ENCODE results near the gene RMRP.
A peak's percentile ranks its signal among the peaks of the same experiment; 100 is the strongest.

RMRP gene

DNA sequence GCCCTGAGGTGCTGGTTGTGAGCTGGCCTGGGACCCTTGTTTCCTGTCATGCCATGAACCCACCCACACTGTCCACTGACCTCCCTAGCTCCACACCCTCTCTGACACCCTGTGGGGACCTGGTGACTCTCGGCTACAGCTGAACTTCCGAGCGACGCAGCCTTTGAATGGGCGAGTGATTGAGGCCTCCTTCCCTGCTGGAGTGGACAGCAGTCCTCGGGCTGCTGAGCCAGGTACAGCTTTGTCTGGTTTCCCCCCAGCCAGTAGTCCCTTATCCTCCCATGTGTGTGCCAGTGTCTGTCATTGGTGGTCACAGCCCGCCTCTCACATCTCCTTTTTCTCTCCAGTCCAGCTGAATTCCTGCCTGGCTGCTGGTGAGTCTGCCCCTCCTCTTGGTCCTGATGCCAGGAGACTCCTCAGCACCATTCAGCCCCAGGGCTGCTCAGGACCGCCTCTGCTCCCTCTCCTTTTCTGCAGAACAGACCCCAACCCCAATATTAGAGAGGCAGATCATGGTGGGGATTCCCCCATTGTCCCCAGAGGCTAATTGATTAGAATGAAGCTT lies 22.0 kb upstream of the RMRP start:
- Histone ChIP-seq H3K79me2 (ENCODE audit: control insufficient read depth, insufficient read depth, low read length, unreplicated experiment) (peaks cover 3% of the 10 kb centered on the region), H3K36me3 (ENCODE audit: insufficient read depth, low read length) (peaks cover 14% of the 10 kb centered on the region; the same call in 1 of the 2 replicates), H3K4me3 (ENCODE audit: low read depth, low read length) (no peak overlapping the region), H3K27ac (ENCODE audit: low read depth, low read length) (no peak overlapping the region), H3K4me1 (ENCODE audit: control insufficient read depth, insufficient read depth, low read length, unreplicated experiment) (peaks cover 33% of the 10 kb centered on the region), H2AFZ (ENCODE audit: low read length, unreplicated experiment) (no peak overlapping the region), H3K27me3 (ENCODE audit: insufficient read depth, low read length) (no peaks in the 10 kb centered on the region)

DNA sequence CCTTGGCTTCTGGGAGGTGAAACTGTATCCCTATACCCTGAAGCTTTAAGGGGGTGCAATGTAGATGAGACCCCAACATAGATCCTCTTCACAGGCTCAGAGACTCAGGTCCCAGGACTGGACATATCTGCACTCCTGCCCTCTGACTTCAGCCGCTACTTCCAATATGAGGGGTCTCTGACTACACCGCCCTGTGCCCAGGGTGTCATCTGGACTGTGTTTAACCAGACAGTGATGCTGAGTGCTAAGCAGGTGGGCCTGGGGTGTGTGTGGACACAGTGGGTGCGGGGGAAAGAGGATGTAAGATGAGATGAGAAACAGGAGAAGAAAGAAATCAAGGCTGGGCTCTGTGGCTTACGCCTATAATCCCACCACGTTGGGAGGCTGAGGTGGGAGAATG lies 21.3 kb upstream of the RMRP start:
- H3K36me3 ChIP-seq (ENCODE audit: insufficient read depth, low read length), result peaks cover 6% of the 10 kb centered on the region; the same call in 1 of the 2 replicates

DNA sequence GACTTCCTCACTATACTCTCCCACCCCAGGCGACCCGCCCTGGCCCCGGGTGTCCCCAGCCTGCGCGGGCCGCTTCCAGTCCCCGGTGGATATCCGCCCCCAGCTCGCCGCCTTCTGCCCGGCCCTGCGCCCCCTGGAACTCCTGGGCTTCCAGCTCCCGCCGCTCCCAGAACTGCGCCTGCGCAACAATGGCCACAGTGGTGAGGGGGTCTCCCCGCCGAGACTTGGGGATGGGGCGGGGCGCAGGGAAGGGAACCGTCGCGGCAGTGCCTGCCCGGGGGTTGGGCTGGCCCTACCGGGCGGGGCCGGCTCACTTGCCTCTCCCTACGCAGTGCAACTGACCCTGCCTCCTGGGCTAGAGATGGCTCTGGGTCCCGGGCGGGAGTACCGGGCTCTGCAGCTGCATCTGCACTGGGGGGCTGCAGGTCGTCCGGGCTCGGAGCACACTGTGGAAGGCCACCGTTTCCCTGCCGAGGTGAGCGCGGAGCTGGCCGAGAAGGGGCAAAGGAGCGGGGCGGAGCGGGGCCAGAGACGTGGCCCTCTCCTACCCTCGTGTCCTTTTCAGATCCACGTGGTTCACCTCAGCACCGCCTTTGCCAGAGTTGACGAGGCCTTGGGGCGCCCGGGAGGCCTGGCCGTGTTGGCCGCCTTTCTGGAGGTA lies 18.0 kb upstream of the RMRP start:
- Histone ChIP-seq H3K36me3 (ENCODE audit: insufficient read depth, low read length) (no peaks in the 10 kb centered on the region), H2AFZ (ENCODE audit: low read length, unreplicated experiment) (peak overlapping the region; percentile 93), H3K27me3 (ENCODE audit: insufficient read depth, low read length) (no peaks in the 10 kb centered on the region), H3K27ac (ENCODE audit: low read depth, low read length) (no peak overlapping the region), H3K4me3 (ENCODE audit: low read depth, low read length) (peak overlapping the region; percentile 73), H3K4me1 (ENCODE audit: control insufficient read depth, insufficient read depth, low read length, unreplicated experiment) (peaks cover 13% of the 10 kb centered on the region), H3K79me2 (ENCODE audit: control insufficient read depth, insufficient read depth, low read length, unreplicated experiment) (no peaks in the 10 kb centered on the region)

More for the DNA sequence above, 21.3 kb upstream of the RMRP start:
- H3K27me3 ChIP-seq (ENCODE audit: insufficient read depth, low read length), result no peaks in the 10 kb centered on the region
- H3K4me1 ChIP-seq (ENCODE audit: control insufficient read depth, insufficient read depth, low read length, unreplicated experiment), result peaks cover 33% of the 10 kb centered on the region
- no peaks in the 10 kb centered on the region for H3K79me2 ChIP-seq (ENCODE audit: control insufficient read depth, insufficient read depth, low read length, unreplicated experiment)
- no peak overlapping the region for H3K4me3 ChIP-seq (ENCODE audit: low read depth, low read length)
- H2AFZ ChIP-seq (ENCODE audit: low read length, unreplicated experiment), result no peak overlapping the region
- no peak overlapping the region for H3K27ac ChIP-seq (ENCODE audit: low read depth, low read length)

DNA sequence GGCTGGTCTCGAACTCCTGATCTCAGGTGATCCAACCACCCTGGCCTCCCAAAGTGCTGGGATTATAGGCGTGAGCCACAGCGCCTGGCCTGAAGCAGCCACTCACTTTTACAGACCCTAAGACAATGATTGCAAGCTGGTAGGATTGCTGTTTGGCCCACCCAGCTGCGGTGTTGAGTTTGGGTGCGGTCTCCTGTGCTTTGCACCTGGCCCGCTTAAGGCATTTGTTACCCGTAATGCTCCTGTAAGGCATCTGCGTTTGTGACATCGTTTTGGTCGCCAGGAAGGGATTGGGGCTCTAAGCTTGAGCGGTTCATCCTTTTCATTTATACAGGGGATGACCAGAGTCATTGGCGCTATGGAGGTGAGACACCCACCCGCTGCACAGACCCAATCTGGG lies 17.4 kb upstream of the RMRP start:
- Histone ChIP-seq H2AFZ (ENCODE audit: low read length, unreplicated experiment) (no peak overlapping the region), H3K79me2 (ENCODE audit: control insufficient read depth, insufficient read depth, low read length, unreplicated experiment) (no peaks in the 10 kb centered on the region), H3K4me1 (ENCODE audit: control insufficient read depth, insufficient read depth, low read length, unreplicated experiment) (peaks cover 13% of the 10 kb centered on the region), H3K27ac (ENCODE audit: low read depth, low read length) (no peak overlapping the region), H3K4me3 (ENCODE audit: low read depth, low read length) (peak overlapping the region; percentile 73), H3K36me3 (ENCODE audit: insufficient read depth, low read length) (no peaks in the 10 kb centered on the region), H3K27me3 (ENCODE audit: insufficient read depth, low read length) (no peaks in the 10 kb centered on the region)

DNA sequence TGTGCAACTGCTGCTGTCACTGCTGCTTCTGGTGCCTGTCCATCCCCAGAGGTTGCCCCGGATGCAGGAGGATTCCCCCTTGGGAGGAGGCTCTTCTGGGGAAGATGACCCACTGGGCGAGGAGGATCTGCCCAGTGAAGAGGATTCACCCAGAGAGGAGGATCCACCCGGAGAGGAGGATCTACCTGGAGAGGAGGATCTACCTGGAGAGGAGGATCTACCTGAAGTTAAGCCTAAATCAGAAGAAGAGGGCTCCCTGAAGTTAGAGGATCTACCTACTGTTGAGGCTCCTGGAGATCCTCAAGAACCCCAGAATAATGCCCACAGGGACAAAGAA lies 16.2 kb upstream of the RMRP start:
- H3K79me2 ChIP-seq (ENCODE audit: control insufficient read depth, insufficient read depth, low read length, unreplicated experiment), result no peaks in the 10 kb centered on the region
- no peak overlapping the region for H3K27ac ChIP-seq (ENCODE audit: low read depth, low read length)
- H3K36me3 ChIP-seq (ENCODE audit: insufficient read depth, low read length), result no peaks in the 10 kb centered on the region
- peaks cover 21% of the 10 kb centered on the region for H3K4me1 ChIP-seq (ENCODE audit: control insufficient read depth, insufficient read depth, low read length, unreplicated experiment)
- no peaks in the 10 kb centered on the region for H3K27me3 ChIP-seq (ENCODE audit: insufficient read depth, low read length)
- H2AFZ ChIP-seq (ENCODE audit: low read length, unreplicated experiment), result no peak overlapping the region
- H3K4me3 ChIP-seq (ENCODE audit: low read depth, low read length), result peak overlapping the region; percentile 19

DNA sequence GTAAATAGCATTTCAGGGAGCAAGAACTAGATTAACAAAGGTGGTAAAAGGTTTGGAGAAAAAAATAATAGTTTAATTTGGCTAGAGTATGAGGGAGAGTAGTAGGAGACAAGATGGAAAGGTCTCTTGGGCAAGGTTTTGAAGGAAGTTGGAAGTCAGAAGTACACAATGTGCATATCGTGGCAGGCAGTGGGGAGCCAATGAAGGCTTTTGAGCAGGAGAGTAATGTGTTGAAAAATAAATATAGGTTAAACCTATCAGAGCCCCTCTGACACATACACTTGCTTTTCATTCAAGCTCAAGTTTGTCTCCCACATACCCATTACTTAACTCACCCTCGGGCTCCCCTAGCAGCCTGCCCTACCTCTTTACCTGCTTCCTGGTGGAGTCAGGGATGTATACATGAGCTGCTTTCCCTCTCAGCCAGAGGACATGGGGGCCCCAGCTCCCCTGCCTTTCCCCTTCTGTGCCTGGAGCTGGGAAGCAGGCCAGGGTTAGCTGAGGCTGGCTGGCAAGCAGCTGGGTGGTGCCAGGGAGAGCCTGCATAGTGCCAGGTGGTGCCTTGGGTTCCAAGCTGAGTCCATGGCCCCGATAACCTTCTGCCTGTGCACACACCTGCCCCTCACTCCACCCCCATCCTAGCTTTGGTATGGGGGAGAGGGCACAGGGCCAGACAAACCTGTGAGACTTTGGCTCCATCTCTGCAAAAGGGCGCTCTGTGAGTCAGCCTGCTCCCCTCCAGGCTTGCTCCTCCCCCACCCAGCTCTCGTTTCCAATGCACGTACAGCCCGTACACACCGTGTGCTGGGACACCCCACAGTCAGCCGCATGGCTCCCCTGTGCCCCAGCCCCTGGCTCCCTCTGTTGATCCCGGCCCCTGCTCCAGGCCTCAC lies 15.6 kb upstream of the RMRP start, which contains the start of gene CA9:
TSS of gene CA9 (plus strand) at position 797 of the 893 bp plus-strand sequence. CDS start at position 829, 32 bp downstream.
- peak within 1 kb of the TSS; percentile 19 for H3K4me3 ChIP-seq (ENCODE audit: low read depth, low read length)
- no peak within 1 kb of the TSS for H3K27ac ChIP-seq (ENCODE audit: low read depth, low read length)
- H3K79me2 ChIP-seq (ENCODE audit: control insufficient read depth, insufficient read depth, low read length, unreplicated experiment), result no peaks in the 10 kb centered on the region
- no peaks in the 10 kb centered on the region for H3K27me3 ChIP-seq (ENCODE audit: insufficient read depth, low read length)
- peaks cover 21% of the 10 kb centered on the region for H3K4me1 ChIP-seq (ENCODE audit: control insufficient read depth, insufficient read depth, low read length, unreplicated experiment)
- no peaks in the 10 kb centered on the region for H3K36me3 ChIP-seq (ENCODE audit: insufficient read depth, low read length)
- H2AFZ ChIP-seq (ENCODE audit: low read length, unreplicated experiment), result no peak within 1 kb of the TSS

DNA sequence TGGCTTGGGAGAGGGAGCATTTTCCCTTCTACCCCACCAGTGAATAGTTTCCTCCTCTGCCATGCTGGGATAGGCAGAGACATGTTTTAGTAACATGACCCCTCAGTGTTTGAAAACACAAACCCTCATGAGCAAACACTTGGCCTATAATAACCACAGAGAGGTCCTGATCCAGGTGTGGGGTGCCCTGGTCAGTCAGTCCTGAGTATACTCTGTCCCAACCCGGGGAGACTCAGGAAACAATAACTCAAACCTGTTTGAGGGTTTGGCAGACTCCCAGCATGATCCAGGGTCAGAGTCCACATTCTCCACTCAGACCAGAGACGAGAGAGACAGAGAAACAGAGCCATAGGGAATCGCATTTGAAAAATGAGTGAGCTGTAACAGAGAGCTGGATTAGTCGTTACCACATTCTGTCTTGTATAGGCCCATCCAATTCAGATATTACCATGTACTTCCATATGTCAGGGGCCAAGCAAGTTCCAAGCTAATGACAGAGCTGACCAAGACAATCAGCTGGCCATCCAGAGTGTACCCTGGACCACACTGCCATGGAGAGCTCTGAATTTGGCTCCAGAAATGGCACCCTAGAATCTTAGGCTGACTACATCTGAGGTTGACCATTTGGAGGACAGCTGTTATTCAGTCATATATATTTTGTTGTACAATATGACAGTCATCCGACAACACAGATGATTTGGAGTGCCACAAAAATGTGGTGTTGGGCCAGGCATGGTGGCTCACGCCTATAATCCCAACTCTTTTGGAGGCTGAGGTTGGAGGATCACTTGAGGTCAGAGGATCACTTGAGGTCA lies 11.7 kb upstream of the RMRP start:
- Histone ChIP-seq H3K27ac (ENCODE audit: low read depth, low read length) (no peak overlapping the region), H2AFZ (ENCODE audit: low read length, unreplicated experiment) (no peak overlapping the region), H3K79me2 (ENCODE audit: control insufficient read depth, insufficient read depth, low read length, unreplicated experiment) (peaks cover 4% of the 10 kb centered on the region), H3K36me3 (ENCODE audit: insufficient read depth, low read length) (no peaks in the 10 kb centered on the region), H3K4me3 (ENCODE audit: low read depth, low read length) (no peak overlapping the region), H3K27me3 (ENCODE audit: insufficient read depth, low read length) (no peaks in the 10 kb centered on the region), H3K4me1 (ENCODE audit: control insufficient read depth, insufficient read depth, low read length, unreplicated experiment) (peaks cover 24% of the 10 kb centered on the region)

DNA sequence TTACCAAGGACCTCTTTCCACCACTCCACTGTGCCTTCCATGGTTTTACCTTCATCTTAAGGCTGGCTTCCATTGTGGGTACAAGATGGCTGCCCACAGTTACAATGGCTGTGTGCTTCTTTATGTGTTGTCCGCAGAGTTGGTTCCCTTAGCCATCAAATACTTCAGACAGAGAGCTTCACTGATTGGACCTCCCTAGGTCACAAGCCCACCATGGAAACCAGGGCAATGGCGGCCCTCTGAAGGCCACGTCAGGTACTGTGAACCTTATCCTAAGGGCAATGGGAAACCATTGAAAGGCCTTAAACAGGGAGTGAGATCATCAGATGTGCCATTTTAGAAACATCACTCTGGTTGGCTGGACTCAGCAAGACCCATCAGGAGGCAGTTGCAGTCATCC lies 10.1 kb upstream of the RMRP start:
- peaks cover 34% of the 10 kb centered on the region for H3K4me1 ChIP-seq (ENCODE audit: control insufficient read depth, insufficient read depth, low read length, unreplicated experiment)
- no peak overlapping the region for H3K4me3 ChIP-seq (ENCODE audit: low read depth, low read length)
- H3K79me2 ChIP-seq (ENCODE audit: control insufficient read depth, insufficient read depth, low read length, unreplicated experiment), result peaks cover 13% of the 10 kb centered on the region
- H3K36me3 ChIP-seq (ENCODE audit: insufficient read depth, low read length), result no peaks in the 10 kb centered on the region
- H3K27me3 ChIP-seq (ENCODE audit: insufficient read depth, low read length), result no peaks in the 10 kb centered on the region
- H3K27ac ChIP-seq (ENCODE audit: low read depth, low read length), result no peak overlapping the region
- no peak overlapping the region for H2AFZ ChIP-seq (ENCODE audit: low read length, unreplicated experiment)

DNA sequence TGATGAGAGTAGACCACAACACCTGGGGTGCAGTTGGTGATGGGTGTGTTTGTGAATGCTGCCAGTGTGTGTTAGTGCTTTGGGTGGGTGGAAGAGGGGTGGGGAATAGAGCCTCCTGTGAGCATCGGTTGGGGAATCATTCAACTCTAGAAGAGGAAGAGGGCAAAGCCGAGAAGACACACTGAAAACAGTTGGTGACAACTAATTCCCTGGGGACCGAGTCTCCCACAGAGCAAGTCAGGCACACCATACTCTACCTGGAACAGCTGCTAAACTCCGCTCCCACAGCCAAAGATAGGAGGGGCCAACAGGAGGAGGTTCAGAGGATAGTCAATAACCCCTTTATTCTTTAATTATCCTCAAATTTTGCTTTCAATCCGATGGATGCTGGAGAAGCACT lies 8.7 kb upstream of the RMRP start:
- Histone ChIP-seq H3K79me2 (ENCODE audit: control insufficient read depth, insufficient read depth, low read length, unreplicated experiment) (peaks cover 15% of the 10 kb centered on the region), H2AFZ (ENCODE audit: low read length, unreplicated experiment) (no peak overlapping the region), H3K4me1 (ENCODE audit: control insufficient read depth, insufficient read depth, low read length, unreplicated experiment) (peaks cover 45% of the 10 kb centered on the region), H3K4me3 (ENCODE audit: low read depth, low read length) (no peak overlapping the region), H3K27ac (ENCODE audit: low read depth, low read length) (no peak overlapping the region), H3K27me3 (ENCODE audit: insufficient read depth, low read length) (no peaks in the 10 kb centered on the region), H3K36me3 (ENCODE audit: insufficient read depth, low read length) (no peaks in the 10 kb centered on the region)

DNA sequence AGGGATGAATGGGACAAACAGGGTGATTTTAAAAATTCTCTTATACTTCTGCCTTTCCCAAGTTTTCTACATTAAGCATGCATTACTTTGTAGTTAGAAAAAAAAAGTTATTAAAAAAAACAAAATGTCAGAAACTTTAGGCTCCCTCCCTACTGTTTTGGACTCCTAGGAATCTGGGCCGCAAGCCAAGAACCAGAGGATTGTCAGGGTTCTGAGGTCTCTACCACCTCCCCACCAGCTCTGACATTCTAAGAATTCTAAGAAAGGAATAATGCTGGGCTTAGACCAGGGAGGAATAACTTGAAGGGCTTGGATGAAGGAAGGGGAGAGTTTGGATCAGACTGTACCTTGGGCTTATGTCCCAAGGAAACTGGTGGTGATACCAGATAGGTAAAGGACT lies 8.2 kb upstream of the RMRP start:
- no peak overlapping the region for H3K4me3 ChIP-seq (ENCODE audit: low read depth, low read length)
- no peak overlapping the region for H2AFZ ChIP-seq (ENCODE audit: low read length, unreplicated experiment)
- no peaks in the 10 kb centered on the region for H3K36me3 ChIP-seq (ENCODE audit: insufficient read depth, low read length)
- H3K79me2 ChIP-seq (ENCODE audit: control insufficient read depth, insufficient read depth, low read length, unreplicated experiment), result peaks cover 18% of the 10 kb centered on the region
- no peak overlapping the region for H3K27ac ChIP-seq (ENCODE audit: low read depth, low read length)
- peaks cover 49% of the 10 kb centered on the region for H3K4me1 ChIP-seq (ENCODE audit: control insufficient read depth, insufficient read depth, low read length, unreplicated experiment)
- no peaks in the 10 kb centered on the region for H3K27me3 ChIP-seq (ENCODE audit: insufficient read depth, low read length)
